Thyroid gland (tissue), 4 donors: ENCODE data around the gene ERCC6L. TPM values are rescaled to one million over a fixed set of nuclear protein-coding genes. Genes with fewer than 3 reads are reported as not detected.

Experiments used
- DNase-seq, 2 donors: peaks; one replicate each; pipeline ENCODE4 v3.0.0-alpha.2; 2019
- H3K27ac ChIP-seq, 3 donors: fragments of 200-600 bp; sonication (generic); 1 replicate in 2 of 3; 2 replicates in 1 of 3; pipeline ENCODE4 v1.5.1; 2016 to 2019; ENCODE audit warnings: mild to moderate bottlenecking in 1 of 3, moderate library complexity in 1 of 3
- H3K27me3 ChIP-seq: fragments of 200-600 bp; sonication (generic); one replicate; pipeline ENCODE4 v1.5.1; 2019
- H3K36me3 ChIP-seq, 2 donors: fragments of 200-600 bp; sonication (generic); one replicate each; pipeline ENCODE4 v1.5.1; 2016 to 2019
- H3K4me1 ChIP-seq, 2 donors: fragments of 200-600 bp; sonication (generic); one replicate each; pipeline ENCODE4 v1.5.1; 2017 to 2019
- H3K4me3 ChIP-seq, 3 donors: fragments of 200-600 bp; sonication (generic); replicated peaks in 1 of 3; 1 replicate in 2 of 3; 2 replicates in 1 of 3; pipeline ENCODE4 v1.5.1; 2016; ENCODE audit warnings: mild to moderate bottlenecking in 1 of 3
- H3K9me3 ChIP-seq: fragments of 200-600 bp; sonication (generic); one replicate; pipeline ENCODE4 v1.5.1; 2017
- CTCF ChIP-seq, 6 experiments: fragments of 200-600 bp in 3 of 6; fragments of 450-650 bp in 3 of 6; sonication (generic) in 3 of 6; IDR thresholded peaks; one replicate each; pipeline ENCODE4 v1.5.1; 2016 to 2019; ENCODE audit warnings: antibody characterized with exemption in 6 of 6, mild to moderate bottlenecking in 2 of 6, inconsistent platforms in 1 of 6, moderate library complexity in 1 of 6
- POLR2A ChIP-seq, 2 donors: fragments of 450-650 bp; IDR thresholded peaks; one replicate each; pipeline ENCODE4 v1.6.1; 2017; ENCODE audit warnings: antibody characterized with exemption in 2 of 2, mild to moderate bottlenecking in 2 of 2, moderate library complexity in 1 of 2
- WGBS, 2 donors: methylation state at CpG; one replicate each; pipeline ENCODE4 v1.1.5; 2017; 5-methylcytosine and 5-hydroxymethylcytosine counted together
- intact Hi-C: fragments of 100-400 bp; cut with DNase I; formaldehyde crosslinking; loops from one replicate; pipeline ENCODE4 v1.15.1; 2023
- small RNA-seq: library from RNA; depleted of rRNA; stranded (forward); fragments of <200 nt; gene quantifications from one replicate; pipeline ENCODE3, GENCODE V24; 2016
- total RNA-seq, 4 donors: library from RNA; depleted of rRNA; stranded (reverse); fragments of >200 nt; gene quantifications; one replicate each; pipeline ENCODE4 v1.2.3, GENCODE V29; 2016

The ERCC6L gene
- total RNA-seq, 4 donors from 2014 or later: 0.13 TPM; not detected in 3

DNA sequence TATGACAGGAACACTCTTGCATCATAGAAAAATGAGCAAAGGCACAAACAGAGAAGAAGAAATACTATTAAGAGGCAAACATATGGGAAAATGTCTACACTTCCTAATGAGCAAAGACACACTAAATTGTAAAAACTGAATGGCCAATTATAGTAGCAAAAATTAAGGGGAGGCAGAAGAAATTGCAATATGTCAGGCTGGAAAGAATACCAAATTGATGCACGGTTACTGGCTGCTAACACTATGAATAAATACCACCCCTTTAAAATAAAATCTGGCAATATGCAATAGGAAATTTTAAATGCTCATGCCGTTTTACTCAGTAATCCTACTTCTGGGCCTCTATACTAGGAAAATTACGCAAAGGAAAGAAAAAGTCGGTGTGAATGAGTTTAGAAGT, 73.3 kb downstream of the ERCC6L start:
- Histone ChIP-seq H3K27me3 (no peaks in the 10 kb centered on the region), H3K4me3 (no peak overlapping the region), H3K9me3 (no peaks in the 10 kb centered on the region), H3K27ac (no peak overlapping the region), H3K4me1 (no peaks in the 10 kb centered on the region), H3K36me3 (no peaks in the 10 kb centered on the region)
- DNase-seq: no peak
- 82 to 90% methylated on average over 4 of the region's 4 CpGs for WGBS, 2 donors
- intact Hi-C loops: no loop called here
- TF ChIP-seq POLR2A (IDR thresholded peaks at IDR 0.05): no peak
- TF ChIP-seq CTCF (IDR thresholded peaks at IDR 0.05): no peak

DNA sequence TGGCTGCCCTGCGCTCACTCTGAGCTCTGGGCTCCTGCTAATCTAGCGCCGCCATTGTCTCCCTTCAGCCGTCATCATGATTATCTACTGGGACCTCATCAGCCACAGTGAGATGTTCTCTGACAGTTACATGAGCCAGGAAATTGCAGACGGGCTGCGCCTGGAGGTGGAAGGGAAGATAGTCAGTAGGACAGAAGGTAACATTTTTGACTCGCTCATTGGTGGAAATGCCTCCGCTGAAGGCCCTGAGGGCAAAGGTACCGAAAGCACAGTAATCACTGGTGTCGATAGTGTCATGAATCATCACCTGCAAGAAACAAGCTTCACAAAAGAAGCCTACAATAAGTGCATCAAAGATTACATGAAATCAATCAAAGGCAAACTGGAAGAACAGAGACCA, 79.1 kb downstream of the ERCC6L start:
- intact Hi-C loops: no loop called here
- DNase-seq: no peak
- H3K27ac ChIP-seq: no peak overlapping the region
- H3K4me3 ChIP-seq: no peak overlapping the region
- no peak for TF ChIP-seq CTCF (IDR thresholded peaks at IDR 0.05)
- TF ChIP-seq POLR2A (IDR thresholded peaks at IDR 0.05): no peak
- H3K36me3 ChIP-seq: no peaks in the 10 kb centered on the region
- no peaks in the 10 kb centered on the region for H3K4me1 ChIP-seq
- no peaks in the 10 kb centered on the region for H3K27me3 ChIP-seq
- H3K9me3 ChIP-seq: no peaks in the 10 kb centered on the region
- WGBS, 2 donors: 84 to 88% methylated on average over 10 of the region's 10 CpGs

- WGBS, 2 donors: 89 to 93% methylated on average over 3 of the region's 3 CpGs
- no peaks in the 10 kb centered on the region for H3K9me3 ChIP-seq
- no peak for TF ChIP-seq POLR2A (IDR thresholded peaks at IDR 0.05)
- TF ChIP-seq CTCF (IDR thresholded peaks at IDR 0.05): no peak
- H3K27me3 ChIP-seq: no peaks in the 10 kb centered on the region
- H3K4me3 ChIP-seq: no peak overlapping the region
- intact Hi-C loops: no loop called here
- H3K27ac ChIP-seq: no peak overlapping the region
- DNase-seq: no peak
- H3K4me1 ChIP-seq: no peaks in the 10 kb centered on the region
- no peaks in the 10 kb centered on the region for H3K36me3 ChIP-seq
These were observed 80.1 kb downstream of the ERCC6L start for GRCh38 chrX:72158773-72159172.

Small RNAs within 50 kb of the gene (small RNA-seq; reads per million reads assigned to genes)
- gene RF00019: not detected

Other genes starting within 250 kb of the ERCC6L start
- 1 to 10 TPM; 3.6 to 6.6 (median 5.9) TPM for gene RTL5, start 107.1 kb downstream of the ERCC6L start, total RNA-seq
- 10 to 100 TPM in 3 of 4 donors, 1 to 10 TPM in 1; 6.2 to 12.6 (median 11.2) TPM for gene PIN4, start 57.3 kb downstream of the ERCC6L start, total RNA-seq
- gene RPS4X, start 38.2 kb upstream of the ERCC6L start, total RNA-seq: 1,000 to 10,000 TPM in 1 of 4 donors, 100 to 1,000 TPM in 3; 602 to 1,253 (median 805) TPM
- gene CITED1, start 66.9 kb upstream of the ERCC6L start, total RNA-seq: 10 to 100 TPM in 2 of 4 donors, 1 to 10 TPM in 2; 5.5 to 29.9 (median 17.5) TPM